Transverse colon (tissue), 4 donors: ENCODE measurements around the gene SHISA3. TPM values are rescaled to one million over a fixed set of nuclear protein-coding genes. Genes with fewer than 3 reads are reported as not detected.

Experiments used
- DNase-seq: peaks from one replicate; pipeline ENCODE4 v3.0.0-alpha.2; 2019
- H3K27ac ChIP-seq, 4 donors: fragments of 200-600 bp; sonication (generic); 2 replicates each; pipeline ENCODE4 v1.5.1; 2016 to 2018; ENCODE audit warnings: inconsistent platforms in 4 of 4
- H3K27me3 ChIP-seq: fragments of 200-600 bp; sonication (generic); 2 replicates; pipeline ENCODE4 v1.5.1; 2017; ENCODE audit warnings: inconsistent platforms
- H3K36me3 ChIP-seq, 4 donors: fragments of 200-600 bp; sonication (generic); 2 replicates each; pipeline ENCODE4 v1.5.1; 2017 to 2019; ENCODE audit warnings: inconsistent platforms in 4 of 4
- H3K4me1 ChIP-seq, 4 donors: fragments of 200-600 bp; sonication (generic); 2 replicates each; pipeline ENCODE4 v1.5.1; 2017 to 2020; ENCODE audit warnings: inconsistent platforms in 4 of 4
- H3K4me3 ChIP-seq, 4 donors: fragments of 200-600 bp; sonication (generic); 1 replicate in 1 of 4; 2 replicates in 3 of 4; pipeline versions ENCODE4 v1.5.1 to v1.6.1; 2017 to 2019; ENCODE audit warnings: inconsistent platforms in 4 of 4
- H3K9me3 ChIP-seq, 2 donors: fragments of 200-600 bp; sonication (generic); 2 replicates each; pipeline ENCODE4 v1.5.1; 2017 to 2019; ENCODE audit warnings: inconsistent platforms in 2 of 2
- EP300 ChIP-seq: sonication (generic); formaldehyde crosslinking; IDR thresholded peaks from one replicate; pipeline ENCODE4 v1.6.1; 2017; ENCODE audit warnings: antibody characterized with exemption, low read depth
- POLR2A ChIP-seq: fragments of 450-650 bp; IDR thresholded peaks from one replicate; pipeline ENCODE4 v1.6.1; 2016; ENCODE audit warnings: antibody characterized with exemption, mild to moderate bottlenecking, moderate library complexity
- POLR2AphosphoS5 ChIP-seq, 3 donors: sonication (generic); formaldehyde crosslinking; IDR thresholded peaks; one replicate each; pipeline ENCODE4 v1.6.1; 2016; ENCODE audit warnings: antibody characterized with exemption in 3 of 3
- WGBS, 2 donors: methylation state at CpG; one replicate each; pipeline ENCODE4 v1.1.5; 2018; ENCODE audit warnings: low coverage in 1 of 2; 5-methylcytosine and 5-hydroxymethylcytosine counted together
- in situ Hi-C, 4 donors: fragments of 200-750 bp; cut with MboI; loops; one replicate each; pipeline versions ENCODE4 v1.15.0 to v1.15.1; 2017; ENCODE audit warnings: low sequenced_read_pairs in 3 of 4, low pct_ligation_motif_present in 1 of 4, low pct_unique_long_range_greater_than_20kb in 1 of 4
- intact Hi-C: fragments of 100-400 bp; cut with DNase I; formaldehyde crosslinking; loops from one replicate; pipeline ENCODE4 v1.15.1; 2023; ENCODE audit warnings: low total_unique reads
- total RNA-seq, 4 donors: library from RNA; depleted of rRNA; stranded (reverse); fragments of >200 nt; gene quantifications; one replicate each; pipeline ENCODE4 v1.1.0, GENCODE V29; 2016
- TF ChIP-seq, protein P1 (sequence below), 5 experiments: fragments of 200-600 bp in 3 of 5; fragments of 450-650 bp in 2 of 5; sonication (generic) in 3 of 5; IDR thresholded peaks; 1 replicate in 2 of 5; 2 replicates in 3 of 5; pipeline ENCODE4 v1.5.1; 2016 to 2017; ENCODE audit warnings: antibody characterized with exemption in 5 of 5, inconsistent platforms in 3 of 5, mild to moderate bottlenecking in 2 of 5, moderate library complexity in 1 of 5

SHISA3 gene
- total RNA-seq, 4 donors from 2014 or later = 1.1 to 1.7 (median 1.6) TPM; not detected in 1

DNA sequence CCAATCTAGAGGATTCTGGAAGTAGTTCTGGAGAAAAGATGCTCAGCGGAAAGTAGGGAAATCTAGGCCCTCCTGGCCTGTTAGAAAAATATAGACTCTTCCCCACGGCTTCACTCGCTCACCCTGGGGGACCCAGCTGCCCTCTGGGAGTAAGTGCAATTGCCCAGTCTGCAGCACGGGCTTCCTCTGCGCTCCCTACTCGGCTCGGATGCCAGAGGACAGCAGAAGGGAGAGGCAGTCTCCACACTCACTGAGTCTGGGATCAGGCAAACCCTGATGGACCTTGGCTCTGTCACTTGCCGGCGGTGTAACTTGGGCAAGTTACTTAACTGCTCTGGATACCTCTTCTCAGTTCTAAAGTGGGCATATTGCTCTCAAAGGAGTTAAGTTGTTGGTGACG, 2.1 kb downstream of the SHISA3 start:
- in situ Hi-C loops = no loop called here

DNA sequence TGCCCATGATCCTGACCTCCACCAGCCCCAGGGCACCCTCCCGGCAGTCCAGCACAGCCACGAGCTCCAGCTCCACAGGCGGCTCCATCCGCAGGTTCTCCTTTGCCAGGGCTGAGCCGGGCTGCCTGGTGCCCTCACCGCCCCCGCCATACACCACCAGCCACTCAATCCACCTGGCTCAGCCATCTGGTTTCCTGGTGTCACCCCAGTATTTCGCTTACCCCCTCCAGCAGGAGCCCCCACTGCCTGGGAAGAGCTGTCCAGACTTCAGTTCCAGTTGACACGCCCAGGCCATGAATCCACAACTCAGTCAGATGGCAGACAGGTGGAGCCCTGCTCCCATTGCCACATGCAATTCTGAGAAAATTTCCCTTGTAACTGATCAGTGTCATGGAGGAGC, 3.9 kb downstream of the SHISA3 start:
- in situ Hi-C loops (no loop called here), intact Hi-C loops (no loop called here)
- WGBS, 2 donors = 84 to 93% methylated on average over 5 to 9 of the region's 9 CpGs
- Histone ChIP-seq H3K27me3 (peaks cover 66% of the 10 kb centered on the region), H3K4me1 (peaks cover 3 to 31% (median 28%) of the 10 kb centered on the region in 4 donors), H3K4me3 (no peak overlapping the region), H3K36me3 (no peaks in the 10 kb centered on the region), H3K9me3 (no peaks in the 10 kb centered on the region), H3K27ac (no peak overlapping the region)
- DNase-seq = no peak
- no peak for TF ChIP-seq POLR2A
- TF ChIP-seq EP300 = no peak
- TF ChIP-seq, protein P1, sequence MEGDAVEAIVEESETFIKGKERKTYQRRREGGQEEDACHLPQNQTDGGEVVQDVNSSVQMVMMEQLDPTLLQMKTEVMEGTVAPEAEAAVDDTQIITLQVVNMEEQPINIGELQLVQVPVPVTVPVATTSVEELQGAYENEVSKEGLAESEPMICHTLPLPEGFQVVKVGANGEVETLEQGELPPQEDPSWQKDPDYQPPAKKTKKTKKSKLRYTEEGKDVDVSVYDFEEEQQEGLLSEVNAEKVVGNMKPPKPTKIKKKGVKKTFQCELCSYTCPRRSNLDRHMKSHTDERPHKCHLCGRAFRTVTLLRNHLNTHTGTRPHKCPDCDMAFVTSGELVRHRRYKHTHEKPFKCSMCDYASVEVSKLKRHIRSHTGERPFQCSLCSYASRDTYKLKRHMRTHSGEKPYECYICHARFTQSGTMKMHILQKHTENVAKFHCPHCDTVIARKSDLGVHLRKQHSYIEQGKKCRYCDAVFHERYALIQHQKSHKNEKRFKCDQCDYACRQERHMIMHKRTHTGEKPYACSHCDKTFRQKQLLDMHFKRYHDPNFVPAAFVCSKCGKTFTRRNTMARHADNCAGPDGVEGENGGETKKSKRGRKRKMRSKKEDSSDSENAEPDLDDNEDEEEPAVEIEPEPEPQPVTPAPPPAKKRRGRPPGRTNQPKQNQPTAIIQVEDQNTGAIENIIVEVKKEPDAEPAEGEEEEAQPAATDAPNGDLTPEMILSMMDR (IDR thresholded peaks at IDR 0.05) = no peak
- no peak for TF ChIP-seq POLR2AphosphoS5 (IDR thresholded peaks at IDR 0.05)

More for the DNA sequence above, 2.1 kb downstream of the SHISA3 start:
- intact Hi-C loops = no loop called here
- H3K27me3 ChIP-seq = peaks cover 84% of the 10 kb centered on the region
- no peak for TF ChIP-seq POLR2AphosphoS5 (IDR thresholded peaks at IDR 0.05)
- peaks cover 3 to 31% (median 28%) of the 10 kb centered on the region in 4 donors for H3K4me1 ChIP-seq
- no peak for DNase-seq
- no peak overlapping the region for H3K4me3 ChIP-seq
- 20 to 28% methylated on average over 1 to 10 of the region's 10 CpGs for WGBS, 2 donors
- no peaks in the 10 kb centered on the region for H3K36me3 ChIP-seq
- no peak overlapping the region for H3K27ac ChIP-seq
- no peaks in the 10 kb centered on the region for H3K9me3 ChIP-seq

DNA sequence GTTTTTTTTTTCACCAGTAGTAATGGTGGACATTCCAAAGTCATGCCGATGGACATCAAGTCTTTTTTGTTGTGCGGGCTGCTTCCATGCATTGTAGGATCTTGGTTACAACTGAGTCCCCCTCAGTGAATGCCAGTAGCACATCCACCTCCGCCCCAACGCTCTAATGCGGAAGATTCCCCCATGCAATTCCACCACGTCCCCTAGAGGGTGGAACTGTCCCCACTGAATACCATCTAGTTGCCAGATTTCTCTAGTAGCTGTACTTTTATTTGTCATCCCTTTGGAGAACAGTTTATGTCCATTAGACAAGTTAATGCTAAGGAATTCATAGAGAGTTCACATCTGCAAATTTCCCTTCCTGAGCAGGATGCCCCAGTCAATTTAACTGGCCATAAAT, 6.7 kb downstream of the SHISA3 start:
- TF ChIP-seq EP300 (no peak), POLR2A (no peak), POLR2AphosphoS5 (IDR thresholded peaks at IDR 0.05) (no peak)
- TF ChIP-seq, protein P1 (IDR thresholded peaks at IDR 0.05) = no peak
- H3K27me3 ChIP-seq = peaks cover 38% of the 10 kb centered on the region
- DNase-seq = no peak
- H3K27ac ChIP-seq = no peak overlapping the region
- H3K9me3 ChIP-seq = no peaks in the 10 kb centered on the region
- no peak overlapping the region for H3K4me3 ChIP-seq
- H3K36me3 ChIP-seq = no peaks in the 10 kb centered on the region
- intact Hi-C loops = no loop called here
- WGBS, 2 donors = 92 to 100% methylated on average over 3 to 6 of the region's 6 CpGs
- peaks cover 0 to 4% (median 2%) of the 10 kb centered on the region in 4 donors for H3K4me1 ChIP-seq
- in situ Hi-C loops = no loop called here

GRCh38 chr4:42410446-42410845, 13.2 kb downstream of the SHISA3 start:
- intact Hi-C loops (no loop called here), in situ Hi-C loops (no loop called here)
- Histone ChIP-seq H3K4me1 (no peaks in the 10 kb centered on the region), H3K27me3 (no peaks in the 10 kb centered on the region), H3K27ac (no peak overlapping the region), H3K4me3 (no peak overlapping the region), H3K36me3 (peaks cover 0 to 12% (median 0%) of the 10 kb centered on the region in 4 donors), H3K9me3 (no peaks in the 10 kb centered on the region)
- 71 to 80% methylated on average over 3 of the region's 3 CpGs for WGBS, 2 donors
- TF ChIP-seq, protein P1 (IDR thresholded peaks at IDR 0.05) = no peak
- TF ChIP-seq EP300 (no peak), POLR2AphosphoS5 (IDR thresholded peaks at IDR 0.05) (no peak), POLR2A (no peak)
- DNase-seq = no peak

DNA sequence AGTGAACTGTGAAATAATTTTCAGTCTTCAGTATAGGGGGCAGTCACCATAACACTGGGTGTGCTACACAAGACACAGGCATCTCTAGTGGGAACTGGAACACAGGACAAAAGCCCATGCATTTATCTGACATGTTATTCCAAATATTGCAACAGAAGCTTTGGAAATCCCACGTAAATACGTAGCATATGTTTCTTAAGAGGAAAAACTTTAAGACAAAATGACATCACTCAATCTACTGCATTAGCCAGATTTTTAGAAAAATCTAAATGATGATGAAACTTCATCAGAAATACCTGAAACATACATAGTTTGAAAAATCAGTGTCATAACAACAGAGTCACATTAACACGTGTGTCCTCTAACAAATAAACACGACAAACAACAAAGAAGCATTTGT, 14.5 kb downstream of the SHISA3 start:
- H3K4me3 ChIP-seq = no peak overlapping the region
- TF ChIP-seq POLR2AphosphoS5 (IDR thresholded peaks at IDR 0.05) = no peak
- no peak for TF ChIP-seq POLR2A
- TF ChIP-seq, protein P1 (IDR thresholded peaks at IDR 0.05) = no peak
- no peak for TF ChIP-seq EP300
- intact Hi-C loops (no loop called here), in situ Hi-C loops (no loop called here)
- H3K36me3 ChIP-seq = peaks cover 0 to 12% (median 0%) of the 10 kb centered on the region in 4 donors
- DNase-seq = no peak
- no peaks in the 10 kb centered on the region for H3K9me3 ChIP-seq
- 76 to 88% methylated on average over 3 to 4 of the region's 4 CpGs for WGBS, 2 donors
- no peaks in the 10 kb centered on the region for H3K27me3 ChIP-seq
- no peaks in the 10 kb centered on the region for H3K4me1 ChIP-seq
- no peak overlapping the region for H3K27ac ChIP-seq
